ENCODE results near the gene WWOX. TPM values are rescaled to one million over a fixed set of nuclear protein-coding genes. Genes with fewer than 3 reads are reported as not detected.

The WWOX gene
- total and polyA plus RNA-seq, 2 experiments from 2014 or later: 17.0 to 39.8 TPM

DNA sequence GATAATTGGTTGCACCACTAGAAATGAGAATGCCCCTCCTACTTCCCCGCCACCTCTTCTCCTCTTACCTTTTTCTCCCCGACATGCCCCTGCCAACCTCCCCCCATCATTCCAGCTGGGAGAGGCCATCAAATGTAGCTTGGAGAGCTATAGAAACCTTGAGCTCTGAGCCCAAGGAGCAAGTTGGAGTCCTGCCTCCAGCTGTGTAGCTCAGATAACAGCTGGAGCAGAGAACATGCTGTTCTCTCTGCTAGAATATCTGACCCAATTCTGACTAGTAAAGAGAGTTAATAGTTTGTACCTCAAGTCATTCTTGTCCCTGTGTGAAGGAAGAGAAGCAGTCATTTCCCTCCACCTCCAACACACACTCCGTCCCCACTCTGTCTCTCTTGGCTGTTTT, 1010.8 kb downstream of the WWOX start:
- no peak for TF ChIP-seq EZH2 (IDR thresholded peaks at IDR 0.05; ENCODE audit: borderline replicate concordance)
- TF ChIP-seq CTCF (IDR thresholded peaks at IDR 0.05; ENCODE audit: poor library complexity): no peak
- no peak for TF ChIP-seq EZH2phosphoT487 (IDR thresholded peaks at IDR 0.05; ENCODE audit: low read depth, severe bottlenecking, unreplicated experiment)
- Histone ChIP-seq H3K36me3 (replicated peaks; ENCODE audit: insufficient read depth, low read depth) (no peaks in the 10 kb centered on the region), H3K9me3 (ENCODE audit: low read depth) (no peaks in the 10 kb centered on the region), H3K4me1 (ENCODE audit: insufficient read depth) (no peaks in the 10 kb centered on the region), H2AFZ (no peak overlapping the region), H3K79me2 (no peaks in the 10 kb centered on the region), H3K9me2 (replicated peaks; ENCODE audit: insufficient read depth) (no peaks in the 10 kb centered on the region), H3K27me3 (no peaks in the 10 kb centered on the region), H3K4me2 (no peak overlapping the region), H3K4me3 (no peak overlapping the region), H3K27ac (peak overlapping the region; percentile 53), H4K20me1 (ENCODE audit: insufficient read depth, poor library complexity, severe bottlenecking) (no peaks in the 10 kb centered on the region)
- 88% methylated on average over 3 of the region's 3 CpGs for WGBS (ENCODE audit: low lambda C conversion rate, missing lambda C conversion rate)
- DNase-seq (ENCODE audit: low spot score): no peak

GRCh38 chr16:79110953-79111352, 1011.5 kb downstream of the WWOX start:
- 88% methylated on average over 3 of the region's 3 CpGs for WGBS (ENCODE audit: low lambda C conversion rate, missing lambda C conversion rate)
- Histone ChIP-seq H3K79me2 (no peaks in the 10 kb centered on the region), H3K27me3 (no peaks in the 10 kb centered on the region), H3K9me2 (replicated peaks; ENCODE audit: insufficient read depth) (no peaks in the 10 kb centered on the region), H3K9me3 (ENCODE audit: low read depth) (no peaks in the 10 kb centered on the region), H3K4me2 (no peak overlapping the region), H4K20me1 (ENCODE audit: insufficient read depth, poor library complexity, severe bottlenecking) (no peaks in the 10 kb centered on the region), H3K4me1 (ENCODE audit: insufficient read depth) (no peaks in the 10 kb centered on the region), H3K27ac (peak overlapping the region; percentile 53), H3K4me3 (no peak overlapping the region), H3K36me3 (replicated peaks; ENCODE audit: insufficient read depth, low read depth) (no peaks in the 10 kb centered on the region), H2AFZ (no peak overlapping the region)
- no peak for DNase-seq (ENCODE audit: low spot score)
- TF ChIP-seq EZH2phosphoT487 (IDR thresholded peaks at IDR 0.05; ENCODE audit: low read depth, severe bottlenecking, unreplicated experiment): no peak
- no peak for TF ChIP-seq CTCF (IDR thresholded peaks at IDR 0.05; ENCODE audit: poor library complexity)
- TF ChIP-seq EZH2 (IDR thresholded peaks at IDR 0.05; ENCODE audit: borderline replicate concordance): no peak

DNA sequence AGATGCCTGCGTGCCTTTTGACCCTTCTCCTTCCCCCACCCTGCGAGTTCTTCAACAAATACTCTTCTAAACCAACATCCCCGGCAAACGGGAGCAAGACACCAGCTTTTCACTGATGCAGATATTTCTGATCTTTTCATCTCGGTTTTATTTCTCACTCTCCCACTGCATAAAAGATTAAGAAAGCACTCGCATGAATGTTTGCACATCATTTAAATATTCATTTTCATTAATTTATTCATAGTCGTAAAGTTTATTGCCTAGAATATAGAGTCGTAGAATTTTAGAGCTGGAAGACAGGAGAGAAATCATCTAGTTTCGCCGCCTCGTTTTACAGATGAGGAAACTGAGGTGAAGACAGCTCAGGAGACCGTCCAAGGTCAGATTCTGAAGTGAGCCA, 1013.0 kb downstream of the WWOX start:
- Histone ChIP-seq H3K27me3 (no peaks in the 10 kb centered on the region), H3K36me3 (replicated peaks; ENCODE audit: insufficient read depth, low read depth) (no peaks in the 10 kb centered on the region), H4K20me1 (ENCODE audit: insufficient read depth, poor library complexity, severe bottlenecking) (no peaks in the 10 kb centered on the region), H3K4me3 (no peak overlapping the region), H2AFZ (no peak overlapping the region), H3K4me1 (ENCODE audit: insufficient read depth) (no peaks in the 10 kb centered on the region), H3K27ac (no peak overlapping the region), H3K9me2 (replicated peaks; ENCODE audit: insufficient read depth) (no peaks in the 10 kb centered on the region), H3K79me2 (no peaks in the 10 kb centered on the region), H3K4me2 (no peak overlapping the region), H3K9me3 (ENCODE audit: low read depth) (no peaks in the 10 kb centered on the region)
- TF ChIP-seq EZH2phosphoT487 (IDR thresholded peaks at IDR 0.05; ENCODE audit: low read depth, severe bottlenecking, unreplicated experiment) (no peak), CTCF (IDR thresholded peaks at IDR 0.05; ENCODE audit: poor library complexity) (no peak), EZH2 (IDR thresholded peaks at IDR 0.05; ENCODE audit: borderline replicate concordance) (no peak)
- no peak for DNase-seq (ENCODE audit: low spot score)
- WGBS (ENCODE audit: low lambda C conversion rate, missing lambda C conversion rate): 93% methylated on average over 12 of the region's 12 CpGs

DNA sequence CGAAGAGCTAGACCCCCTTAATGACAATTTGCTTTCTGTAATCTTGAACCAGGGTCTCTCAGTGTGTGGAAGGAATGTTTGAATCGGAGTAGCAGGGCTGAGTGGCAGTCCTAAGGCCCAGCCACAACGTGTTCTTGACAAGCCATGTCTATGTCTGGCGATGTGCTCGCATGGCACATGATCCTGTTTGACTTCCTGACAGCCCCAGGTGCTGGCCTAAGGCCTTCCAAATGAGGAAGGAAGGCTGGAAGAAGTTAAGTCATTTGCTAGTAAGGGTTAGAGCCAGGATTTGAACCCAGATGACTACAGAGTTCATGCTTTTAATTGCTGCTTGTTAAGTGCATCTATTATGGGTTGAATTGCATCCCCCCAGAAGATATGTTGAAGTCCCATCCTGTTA, 1014.4 kb downstream of the WWOX start:
- H3K27ac ChIP-seq: no peak overlapping the region
- no peaks in the 10 kb centered on the region for H3K36me3 ChIP-seq (replicated peaks; ENCODE audit: insufficient read depth, low read depth)
- 95% methylated on average over 5 of the region's 5 CpGs for WGBS (ENCODE audit: low lambda C conversion rate, missing lambda C conversion rate)
- no peak overlapping the region for H3K4me2 ChIP-seq
- no peak overlapping the region for H3K4me3 ChIP-seq
- H3K9me3 ChIP-seq (ENCODE audit: low read depth): no peaks in the 10 kb centered on the region
- no peak for DNase-seq (ENCODE audit: low spot score)
- no peak overlapping the region for H2AFZ ChIP-seq
- H3K27me3 ChIP-seq: no peaks in the 10 kb centered on the region
- no peaks in the 10 kb centered on the region for H4K20me1 ChIP-seq (ENCODE audit: insufficient read depth, poor library complexity, severe bottlenecking)
- H3K79me2 ChIP-seq: no peaks in the 10 kb centered on the region
- TF ChIP-seq CTCF (IDR thresholded peaks at IDR 0.05; ENCODE audit: poor library complexity) (no peak), EZH2phosphoT487 (IDR thresholded peaks at IDR 0.05; ENCODE audit: low read depth, severe bottlenecking, unreplicated experiment) (no peak), EZH2 (IDR thresholded peaks at IDR 0.05; ENCODE audit: borderline replicate concordance) (no peak)
- no peaks in the 10 kb centered on the region for H3K9me2 ChIP-seq (replicated peaks; ENCODE audit: insufficient read depth)
- no peaks in the 10 kb centered on the region for H3K4me1 ChIP-seq (ENCODE audit: insufficient read depth)

Data from hepatocyte (in vitro differentiated cells).